ENCODE results near the gene WDR88.
"Not testable (repeated sequence)": the region's sequence is repeated elsewhere in the genome, so short reads cannot be mapped to it uniquely, and the experiment has no call there.

WDR88 gene

DNA sequence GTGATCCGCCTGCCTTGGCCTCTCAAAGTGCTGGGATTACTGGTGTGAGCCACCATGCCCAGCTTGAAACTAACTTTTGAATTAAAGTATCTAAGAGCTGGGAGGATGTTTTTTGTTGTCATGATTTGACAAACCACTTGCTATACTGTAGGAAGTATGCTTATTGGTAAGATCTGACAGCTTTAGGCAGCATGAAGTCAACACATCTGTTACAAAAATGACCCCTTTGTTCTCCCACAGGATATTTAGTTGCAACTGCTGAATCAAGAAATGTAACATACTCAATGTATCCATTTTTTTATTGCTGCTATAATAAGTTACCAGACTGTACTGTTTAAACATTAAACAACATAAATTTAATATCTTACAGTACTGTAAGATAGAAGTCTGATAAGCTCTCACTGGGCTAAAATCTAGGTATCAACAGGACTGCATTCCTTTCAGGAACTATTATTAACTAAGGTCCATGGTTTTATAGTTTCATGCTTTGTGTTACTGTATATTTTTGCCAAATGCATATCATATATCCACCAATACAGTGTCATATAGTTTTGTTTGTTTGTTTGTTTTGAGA, 39.4 kb downstream of the WDR88 start:
- DNase-seq (ENCODE audit: low read depth in 2 of 2) = no peak

DNA sequence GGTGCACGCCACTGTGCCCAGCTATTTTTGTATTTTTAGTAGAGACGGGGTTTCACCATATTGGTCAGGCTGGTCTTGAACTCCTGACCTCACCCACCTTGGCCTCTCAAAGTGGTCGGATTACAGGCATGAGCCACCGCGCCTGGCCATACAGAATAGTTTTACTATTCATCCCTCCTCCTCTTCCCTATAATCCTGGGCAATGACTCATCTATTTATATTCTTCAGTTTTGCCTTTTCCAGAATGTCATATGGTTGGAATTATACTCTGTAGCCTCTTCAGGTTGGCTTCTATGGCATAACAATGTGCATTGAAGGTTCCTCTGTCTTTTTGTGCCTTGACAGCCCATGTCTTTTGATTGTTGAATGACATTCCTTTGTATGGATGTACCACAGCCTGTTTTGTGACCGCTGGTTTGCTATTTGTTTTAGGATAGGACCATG, 40.0 kb downstream of the WDR88 start:
- no peak for DNase-seq (ENCODE audit: low read depth in 2 of 2)

DNA sequence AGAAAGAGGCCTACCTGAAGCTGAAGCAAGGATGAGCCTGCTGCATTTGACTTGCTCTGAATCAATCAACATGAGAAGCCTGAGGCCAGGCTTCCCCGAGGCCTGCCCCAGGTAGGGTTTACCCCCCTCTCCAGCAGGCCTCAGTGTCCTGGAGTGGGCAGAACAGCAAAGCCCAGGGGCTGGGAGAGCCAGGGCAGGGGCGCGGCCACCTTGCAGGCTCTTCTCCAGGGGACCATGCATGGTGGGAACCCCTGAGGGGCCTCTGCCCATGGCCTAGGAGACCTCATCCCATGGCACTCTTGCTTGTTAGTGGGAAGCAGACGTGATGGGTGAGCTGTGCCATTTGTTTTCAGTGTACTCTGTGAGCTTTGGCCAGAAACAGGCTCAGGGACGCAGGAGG, 42.3 kb downstream of the WDR88 start:
- DNase-seq (ENCODE audit: low read depth in 2 of 2) = no peak

DNA sequence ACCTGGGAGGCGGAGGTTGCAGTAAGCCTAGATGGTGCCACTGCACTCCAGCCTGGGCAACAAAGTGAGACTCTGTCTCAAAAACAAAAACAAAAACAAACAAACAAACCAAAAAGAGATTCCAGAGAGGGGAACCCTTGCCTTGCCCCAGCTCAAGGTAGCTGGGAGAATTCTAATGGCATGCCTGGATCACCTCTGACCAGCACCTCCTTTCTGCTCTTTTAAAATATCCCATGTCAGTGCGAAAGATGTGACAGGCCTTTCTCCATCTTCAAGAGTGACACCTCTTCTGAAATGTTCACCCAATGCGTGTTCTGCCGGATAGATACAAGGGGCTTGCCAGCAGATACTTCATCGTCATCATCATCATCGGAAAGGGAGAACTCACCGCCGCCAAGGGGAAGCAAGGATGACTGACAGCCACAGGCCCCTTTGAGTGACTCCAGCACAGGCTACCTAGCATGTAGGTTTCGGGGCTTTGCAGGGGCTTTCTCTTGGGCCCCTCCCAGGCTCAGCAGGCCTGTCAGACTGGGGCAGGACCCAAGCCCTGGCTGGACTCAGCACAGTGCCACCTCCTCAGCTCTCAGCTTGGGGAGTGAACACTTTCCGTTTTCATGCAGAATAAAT, 43.4 kb downstream of the WDR88 start:
- no peak for DNase-seq (ENCODE audit: low read depth in 2 of 2)

DNA sequence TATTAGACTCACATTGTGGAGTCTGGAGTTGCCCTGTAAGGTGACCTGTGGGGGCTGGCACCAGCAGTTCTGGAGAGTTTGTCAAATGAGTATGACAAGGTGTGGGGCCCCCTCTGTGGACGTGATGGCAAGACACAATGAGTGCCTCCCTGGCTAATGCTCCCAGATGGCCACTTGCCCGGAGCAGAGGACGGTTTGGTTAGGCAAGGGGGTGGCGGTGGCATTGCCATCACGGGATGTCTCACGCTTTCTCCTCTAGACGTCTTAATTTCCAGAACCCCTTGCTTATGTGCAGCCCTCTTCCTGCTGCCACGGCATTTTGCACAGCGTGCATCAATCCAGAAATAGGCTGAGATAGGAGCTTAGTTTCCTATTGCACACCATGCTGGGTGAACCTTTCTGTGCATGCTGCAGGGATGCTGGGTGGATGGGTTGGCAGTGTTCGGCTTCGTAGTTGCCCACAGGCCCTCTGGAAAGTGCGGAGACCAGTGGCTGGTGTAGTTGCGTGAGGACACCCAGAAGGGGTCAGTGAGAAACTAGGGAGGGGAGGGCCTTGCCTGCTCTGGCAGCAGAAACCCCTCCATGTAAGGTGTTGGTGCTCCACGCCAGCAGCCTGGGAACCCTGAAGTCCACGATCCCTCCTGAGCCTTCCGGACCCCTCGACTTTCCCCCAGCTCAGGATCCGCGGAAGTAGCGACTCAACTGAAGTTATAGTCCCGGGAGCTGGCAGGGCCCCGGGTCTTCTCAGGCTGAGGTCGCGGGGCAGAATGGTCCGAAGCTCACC, 44.2 kb downstream of the WDR88 start:
- no peak for DNase-seq (ENCODE audit: low read depth in 2 of 2)

DNA sequence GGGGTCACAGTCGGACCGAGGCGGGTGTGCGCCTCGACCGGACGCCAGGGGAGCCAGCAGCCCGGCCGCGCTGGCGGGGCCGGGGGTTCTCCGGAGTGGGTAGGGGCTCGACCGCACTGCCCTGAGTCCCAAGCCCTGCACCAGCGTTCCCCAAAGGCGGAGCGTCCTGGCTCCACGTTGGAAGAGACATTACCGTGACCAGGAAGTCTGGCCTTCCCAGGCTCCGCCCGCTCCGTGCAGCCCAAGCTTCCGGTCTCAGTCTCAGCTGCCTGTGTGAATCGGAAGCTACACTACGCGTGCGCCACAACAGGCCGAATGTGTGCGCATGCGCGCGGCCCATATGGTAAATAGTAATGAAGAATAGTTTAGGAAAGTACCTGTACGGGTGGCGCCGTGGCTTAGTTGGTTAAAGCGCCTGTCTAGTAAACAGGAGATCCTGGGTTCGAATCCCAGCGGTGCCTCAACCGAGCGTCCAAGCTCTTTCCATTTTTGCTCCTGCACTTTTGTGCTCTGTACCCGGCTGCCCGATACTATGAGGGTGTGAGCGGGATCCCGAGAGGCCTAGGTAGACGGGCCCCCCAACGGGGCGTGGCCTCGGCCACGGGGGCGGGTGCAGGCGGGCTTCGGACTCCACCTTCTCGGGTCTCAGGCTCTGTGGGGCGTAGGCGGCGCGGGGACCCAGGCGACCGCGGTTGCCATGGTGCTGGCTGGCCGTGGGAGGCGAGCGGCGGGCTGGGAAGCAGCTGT, 44.9 kb downstream of the WDR88 start:
- DNase-seq (ENCODE audit: low read depth in 2 of 2) = peak; percentile 92 to 95

DNA sequence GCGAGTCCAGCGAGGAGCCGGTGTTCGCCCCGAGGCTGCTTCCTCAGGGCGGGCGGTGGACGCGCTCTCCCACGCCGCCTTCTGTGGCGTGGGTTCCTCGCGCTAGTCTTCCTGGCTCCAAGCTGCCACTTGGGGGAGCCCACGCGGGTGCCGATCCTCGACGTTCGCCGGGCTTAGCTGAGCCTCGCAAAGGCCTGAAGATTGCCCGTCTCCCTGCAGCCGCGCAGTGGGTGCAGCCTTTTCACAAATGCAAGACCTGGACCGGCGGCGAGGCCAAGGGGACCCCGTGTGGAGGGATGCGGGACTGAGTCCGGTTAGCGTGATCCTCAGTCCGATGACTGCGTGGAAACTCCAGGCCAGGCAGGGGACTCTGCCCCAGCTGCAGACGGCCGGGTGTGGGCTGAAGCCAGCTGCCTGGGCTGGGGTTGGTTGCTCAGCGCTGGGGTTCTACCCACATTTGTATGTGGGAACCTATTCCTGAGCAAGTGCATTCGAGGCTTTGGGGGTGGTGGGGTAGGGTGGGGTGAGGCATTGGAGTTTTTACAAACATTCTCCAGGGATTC, 45.6 kb downstream of the WDR88 start:
- no peak for DNase-seq (ENCODE audit: low read depth in 2 of 2)

DNA sequence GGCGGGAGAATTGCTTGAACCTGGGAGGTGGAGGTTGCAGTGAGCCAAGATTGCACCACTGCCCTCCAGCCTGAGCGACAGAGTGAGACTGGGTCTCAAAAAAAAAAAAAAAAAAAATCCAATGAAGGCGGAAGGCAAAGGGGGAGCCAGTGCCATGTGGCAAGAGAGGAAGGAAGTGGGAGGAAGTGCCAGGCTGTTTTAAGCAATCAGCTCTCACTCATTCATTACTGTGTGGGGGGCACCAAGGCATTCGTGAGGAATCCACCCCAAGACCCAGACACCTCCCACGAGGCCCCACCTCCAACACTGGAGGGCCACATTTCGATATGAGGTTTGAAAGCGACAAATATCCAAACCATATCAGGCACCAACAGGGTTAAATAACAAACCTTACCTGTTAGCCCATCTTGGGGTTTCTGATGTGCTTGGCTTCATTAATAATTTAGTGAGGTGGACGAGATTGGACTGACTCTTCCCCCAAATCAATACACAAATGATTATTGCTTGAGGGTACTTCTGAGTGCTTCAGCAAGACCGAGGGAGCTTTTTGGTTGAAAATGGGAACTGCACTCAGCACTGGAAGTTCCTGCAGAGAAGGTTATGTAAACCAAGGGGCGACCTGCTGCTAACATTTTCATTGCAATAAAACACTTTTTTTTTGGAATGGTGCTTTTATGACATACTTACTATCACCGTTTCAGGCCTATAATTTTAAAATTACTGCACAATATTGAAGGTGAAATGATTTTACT, 54.7 kb downstream of the WDR88 start:
- DNase-seq (ENCODE audit: low read depth in 2 of 2) = no peak

DNA sequence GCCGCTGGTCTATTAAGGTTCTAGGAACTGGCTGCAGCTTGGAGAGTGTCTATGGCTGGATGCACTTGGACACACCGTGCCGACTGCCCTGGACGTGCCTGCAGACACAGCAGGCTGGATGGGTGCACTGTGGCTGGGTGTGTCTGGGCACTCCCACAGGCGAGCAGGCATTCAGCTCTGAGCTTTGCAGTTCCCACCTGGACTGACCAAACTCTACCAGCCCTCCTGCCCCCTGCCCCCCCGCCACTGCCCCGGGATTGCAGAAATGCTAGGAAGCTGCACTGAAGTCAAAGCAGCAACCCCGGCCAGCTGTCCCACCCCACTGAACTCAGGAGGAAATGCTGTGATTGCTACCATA, 55.2 kb downstream of the WDR88 start:
- DNase-seq (ENCODE audit: low read depth in 2 of 2) = no peak

DNA sequence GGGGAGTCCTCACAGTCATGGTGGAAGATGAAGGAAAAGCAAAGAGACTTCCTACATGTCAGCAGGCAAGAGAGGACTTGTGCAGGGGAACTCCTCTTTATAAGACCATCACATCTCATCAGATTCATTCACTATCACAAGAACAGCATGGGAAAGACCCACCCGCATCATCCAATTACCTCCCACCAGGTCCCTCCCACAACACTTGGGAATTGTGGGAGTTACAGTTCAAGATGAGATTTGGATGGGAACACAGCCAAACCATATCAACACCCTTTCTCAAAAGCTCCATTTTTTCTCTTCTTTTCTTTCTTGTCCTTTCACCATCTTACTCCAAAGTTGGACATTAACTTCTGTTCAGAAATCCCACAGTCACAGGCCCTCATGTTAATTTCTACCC, 57.5 kb downstream of the WDR88 start:
- DNase-seq (ENCODE audit: low read depth in 2 of 2) = no peak

DNA sequence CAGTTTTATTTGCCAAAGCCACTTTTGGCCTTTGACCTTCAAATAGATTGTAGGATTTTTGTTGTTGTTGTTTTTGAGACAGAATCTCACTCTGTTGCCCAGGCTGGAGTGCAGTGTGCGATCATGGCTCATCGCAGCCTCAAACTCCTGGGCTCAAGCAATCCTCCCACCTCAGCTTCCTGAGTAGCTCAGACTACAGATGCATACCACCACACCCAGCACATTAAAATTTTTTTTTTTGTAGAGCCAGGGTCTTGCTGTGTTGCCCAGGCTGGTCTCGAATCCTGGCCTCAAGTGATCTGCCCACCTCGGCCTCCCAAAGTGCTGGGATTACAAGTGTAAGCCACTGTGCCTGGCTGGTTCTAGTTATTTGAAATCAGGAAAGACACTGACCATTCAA, 59.2 kb downstream of the WDR88 start:
- not testable (repeated sequence) for DNase-seq (ENCODE audit: low read depth in 2 of 2)

DNA sequence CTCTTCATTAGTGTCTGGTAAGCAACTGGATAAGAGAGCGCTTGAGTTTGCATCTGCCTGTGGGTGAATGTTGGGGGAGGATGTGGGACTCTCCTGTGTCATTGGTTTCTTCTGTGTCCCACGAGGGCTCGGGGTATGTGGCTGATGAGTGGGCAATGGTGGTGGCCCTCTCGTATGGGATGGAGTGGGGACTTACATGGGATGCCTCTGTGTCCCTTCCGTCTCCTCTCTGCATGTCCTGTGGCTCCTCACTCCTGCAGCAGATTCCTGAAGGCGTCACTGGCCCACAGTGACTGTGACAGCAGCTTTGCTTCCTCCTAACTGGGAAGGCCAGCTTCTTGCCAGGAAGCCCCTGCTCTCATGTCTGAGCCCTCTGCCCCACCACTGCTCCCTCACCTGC, 59.6 kb downstream of the WDR88 start:
- no peak for DNase-seq (ENCODE audit: low read depth in 2 of 2)

DNA sequence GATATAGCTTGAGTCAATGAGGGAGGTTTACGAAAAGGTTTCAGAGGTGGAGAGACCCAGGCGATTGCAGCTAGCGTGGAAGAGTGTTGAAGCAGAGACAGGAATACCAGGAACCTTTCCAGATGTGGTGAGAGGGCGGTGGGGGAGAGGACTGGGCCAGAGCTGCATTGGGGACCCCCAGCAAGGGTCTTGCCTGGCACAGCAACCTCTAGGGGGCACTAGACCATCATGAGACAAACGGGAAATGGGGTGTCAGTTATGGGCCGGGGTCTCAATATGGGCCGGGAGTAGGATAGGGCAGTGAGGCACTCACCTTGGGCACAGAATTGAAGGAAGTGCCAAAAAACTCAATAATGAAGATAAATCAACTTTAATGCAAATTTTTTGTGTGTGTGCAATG, 60.1 kb downstream of the WDR88 start:
- DNase-seq (ENCODE audit: low read depth in 2 of 2) = no peak

DNA sequence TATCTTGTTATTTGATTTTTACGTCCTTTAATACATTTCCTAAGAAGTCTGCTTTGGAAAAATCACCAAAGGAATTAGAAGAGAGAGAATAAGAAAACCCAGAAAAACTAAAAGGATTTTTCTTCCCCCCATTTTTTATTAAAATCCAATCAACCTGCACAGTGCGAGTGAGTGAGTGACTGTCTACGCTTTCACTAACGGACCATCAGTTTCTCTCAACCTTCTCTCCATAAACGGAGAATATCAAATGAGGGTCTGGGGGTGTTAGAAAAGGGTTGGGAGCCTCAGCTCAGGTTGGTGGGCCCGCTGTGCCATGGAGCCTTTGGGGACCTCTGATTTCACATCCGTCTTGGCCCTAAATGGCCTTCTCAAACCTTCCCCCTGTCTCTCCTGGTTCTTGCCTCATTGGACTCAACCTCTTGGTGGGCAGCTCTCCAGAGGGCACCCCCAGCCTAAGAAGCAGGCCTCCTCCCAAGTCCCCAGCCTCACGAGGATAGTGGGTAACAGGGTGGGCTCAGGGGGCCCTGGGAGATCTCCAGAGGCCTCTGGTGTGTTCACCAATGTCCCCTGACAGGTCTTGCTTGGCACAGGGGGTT, 61.5 kb downstream of the WDR88 start:
- no peak for DNase-seq (ENCODE audit: low read depth in 2 of 2)

DNA sequence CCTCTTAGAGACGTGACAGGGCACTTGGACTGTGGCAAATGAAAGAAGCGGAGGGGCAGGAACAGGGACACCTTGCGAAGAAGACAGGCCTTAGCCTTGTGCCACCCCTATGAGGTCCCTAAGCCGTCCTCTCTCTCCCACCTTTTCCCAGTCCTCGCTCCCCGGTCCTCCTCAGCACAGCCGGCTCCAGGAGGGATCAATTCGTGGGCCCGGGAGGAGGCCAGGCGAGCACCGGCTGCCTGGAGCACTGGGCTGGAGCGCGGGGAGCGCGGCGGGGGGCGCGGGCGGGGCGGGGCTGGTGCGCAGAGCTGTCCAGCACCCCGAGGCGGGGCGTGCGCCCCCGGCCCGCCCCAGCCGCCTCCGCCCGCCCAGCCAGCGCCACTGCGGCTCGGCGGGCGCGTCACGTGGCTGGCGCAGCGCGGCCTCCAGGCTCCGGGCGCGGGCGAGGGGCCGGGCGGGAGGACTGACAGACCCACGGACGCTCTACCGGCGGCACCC, 62.0 kb downstream of the WDR88 start, which contains the start of gene LRP3:
Gene LRP3, plus strand, starts transcription at position 466 of the 498 bp plus-strand sequence. CDS start 456 bp downstream, outside the sequence.
- no peak for DNase-seq (ENCODE audit: low read depth in 2 of 2)

DNA sequence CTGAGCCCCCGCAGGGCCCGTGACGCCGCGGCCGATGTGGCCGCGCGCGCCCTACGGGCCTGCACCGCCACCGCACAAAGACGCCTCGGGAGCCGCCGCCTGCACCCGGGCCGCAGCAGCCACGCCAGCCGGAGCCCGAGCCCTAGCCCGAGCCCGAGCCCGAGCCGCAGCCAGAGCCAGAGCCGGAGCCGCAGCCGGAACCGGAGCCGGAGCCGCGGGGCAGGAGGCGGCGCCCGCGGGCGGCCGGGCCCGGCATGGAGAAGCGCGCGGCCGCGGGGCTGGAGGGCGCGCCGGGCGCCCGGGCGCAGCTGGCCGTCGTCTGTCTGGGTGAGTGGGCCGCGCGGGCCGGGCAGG, 62.6 kb downstream of the WDR88 start:
- DNase-seq (ENCODE audit: low read depth in 2 of 2) = no peak

DNA sequence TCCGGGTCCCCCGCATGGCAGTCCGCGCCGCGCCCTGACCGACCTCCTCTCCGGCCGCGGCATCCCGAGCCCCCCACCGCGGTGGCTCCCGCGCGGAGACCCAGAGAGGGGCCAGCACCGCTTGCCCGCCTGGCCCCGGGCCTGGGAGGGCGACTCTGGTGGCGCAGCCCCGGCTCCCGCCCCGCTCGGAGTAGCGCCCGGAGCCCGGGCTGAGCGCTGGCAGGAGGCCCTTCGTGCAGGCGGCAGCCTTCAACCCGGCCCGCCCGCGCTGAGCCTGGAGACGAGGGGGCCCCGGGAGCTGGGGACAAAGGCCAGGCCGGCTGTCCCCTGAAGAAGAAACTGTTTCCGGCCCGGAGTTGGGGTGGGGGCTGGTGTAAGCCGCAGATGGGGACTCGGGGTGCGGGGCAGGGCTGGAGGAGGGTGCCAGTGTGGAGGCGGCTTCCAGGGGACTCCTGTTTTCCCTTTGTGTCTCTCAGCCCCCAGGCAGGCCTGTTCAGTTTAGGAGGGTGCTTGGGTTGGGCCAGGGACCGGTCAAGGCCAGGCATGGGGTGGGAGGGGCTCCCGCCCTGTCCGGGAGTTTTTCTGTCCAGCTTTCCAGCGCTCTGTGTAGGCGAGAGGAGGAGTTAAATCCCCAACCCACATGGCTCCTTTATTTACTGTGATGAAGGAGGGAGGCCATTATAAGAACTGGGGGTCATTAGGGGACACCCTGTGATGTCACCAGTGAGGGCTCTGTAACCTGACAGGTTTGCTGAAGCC, 63.2 kb downstream of the WDR88 start:
- no peak for DNase-seq (ENCODE audit: low read depth in 2 of 2)

DNA sequence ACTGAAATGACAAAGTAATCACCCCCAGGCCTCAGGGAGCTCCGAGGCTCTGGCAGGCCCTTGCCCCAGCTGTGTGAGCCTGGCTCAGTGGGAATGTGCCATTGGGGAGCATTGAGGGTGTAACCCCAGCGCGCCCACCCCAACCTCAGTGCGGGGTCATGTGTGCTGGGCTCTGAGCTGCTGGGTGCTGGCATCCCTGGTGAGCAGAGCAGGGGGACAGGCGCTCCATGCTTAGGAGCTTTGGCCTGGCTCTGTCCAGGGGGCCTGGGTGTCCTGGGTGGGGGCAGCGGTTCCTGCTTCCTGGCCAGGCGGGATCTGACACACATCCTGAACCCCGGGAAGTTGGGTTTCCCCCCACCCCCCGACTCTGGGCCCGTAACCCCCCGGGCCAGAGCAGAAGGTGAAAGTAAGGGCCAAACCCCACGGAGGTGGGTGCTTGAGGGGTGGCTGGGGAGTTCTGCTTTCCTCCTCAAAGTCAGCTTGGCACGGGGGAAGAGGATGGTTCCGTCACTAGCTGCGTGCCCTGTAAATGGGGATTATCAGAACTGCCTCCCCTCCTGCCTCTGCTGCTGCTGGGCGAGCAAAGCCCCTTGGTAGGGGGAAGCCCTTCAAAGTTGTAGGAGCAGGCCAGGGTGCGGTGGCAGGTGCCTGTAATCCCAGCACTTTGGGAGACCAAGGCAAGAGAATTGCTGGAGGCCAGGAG, 63.9 kb downstream of the WDR88 start:
- DNase-seq (ENCODE audit: low read depth in 2 of 2) = no peak

DNA sequence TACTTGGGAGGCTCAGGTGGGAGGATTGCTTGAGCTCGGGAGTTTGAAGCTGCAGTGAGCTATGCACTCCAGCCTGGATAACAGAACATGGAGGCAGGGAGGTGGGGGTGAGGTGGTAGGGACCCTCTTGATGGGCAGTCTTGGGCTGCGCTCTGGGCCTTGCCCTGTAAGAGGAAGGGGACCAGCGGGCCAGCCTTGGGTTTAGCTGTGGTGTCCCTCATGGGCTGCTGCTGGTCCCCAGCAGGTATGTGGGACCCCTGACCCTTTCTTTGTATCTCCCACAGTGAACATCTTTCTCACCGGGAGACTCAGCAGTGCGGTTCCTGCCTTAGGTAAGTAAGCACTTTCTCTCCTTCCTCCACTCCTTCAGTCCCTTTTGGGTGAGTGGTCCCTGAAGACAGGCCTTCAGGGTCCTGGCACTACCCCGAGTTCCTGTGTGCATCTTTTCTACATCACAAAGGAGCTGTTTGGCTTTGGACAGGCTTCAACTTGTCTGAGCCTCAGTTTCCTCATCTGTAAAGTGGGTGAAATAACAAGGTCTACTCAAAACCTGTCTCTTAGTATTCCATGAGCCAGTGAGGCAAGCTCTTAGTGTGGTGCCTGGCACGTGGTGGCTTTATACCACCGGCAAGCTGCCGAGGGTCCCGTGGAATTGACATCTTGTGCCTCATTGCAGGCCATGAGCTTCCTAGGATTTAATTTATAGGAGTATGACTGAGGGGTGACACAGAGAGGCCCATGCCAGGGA, 64.7 kb downstream of the WDR88 start:
- DNase-seq (ENCODE audit: low read depth in 2 of 2) = no peak
